ENCODE measurements around the gene CALD1. TPM values are rescaled to one million over a fixed set of nuclear protein-coding genes. Genes with fewer than 3 reads are reported as not detected.

CALD1 gene
- total RNA-seq, 1 experiment from 2014 or later, result 99.8 TPM

- H3K4me3 ChIP-seq (ENCODE audit: insufficient read depth, low read depth, low read length), result no peak overlapping the region
- no peaks in the 10 kb centered on the region for H3K27me3 ChIP-seq (ENCODE audit: control insufficient read depth, insufficient read depth, low read length)
- DNase-seq, result no peak
- no peaks in the 10 kb centered on the region; the same call in 1 of the 2 replicates for H3K36me3 ChIP-seq (replicated peaks; ENCODE audit: control insufficient read depth, insufficient read depth, low read length)
These were observed 111.1 kb downstream of the CALD1 start for GRCh38 chr7:134890246-134891240.

- H3K36me3 ChIP-seq (replicated peaks; ENCODE audit: control insufficient read depth, insufficient read depth, low read length), result no peaks in the 10 kb centered on the region; the same call in 1 of the 2 replicates
- peak overlapping the region; percentile 42 for H3K4me3 ChIP-seq (ENCODE audit: insufficient read depth, low read depth, low read length)
These were observed 111.8 kb downstream of the CALD1 start for GRCh38 chr7:134891262-134891695.

GRCh38 chr7:134891696-134892678, 112.6 kb downstream of the CALD1 start:
- Histone ChIP-seq H3K27me3 (ENCODE audit: control insufficient read depth, insufficient read depth, low read length) (no peaks in the 10 kb centered on the region), H3K36me3 (replicated peaks; ENCODE audit: control insufficient read depth, insufficient read depth, low read length) (no peaks in the 10 kb centered on the region; the same call in 1 of the 2 replicates), H3K4me3 (ENCODE audit: insufficient read depth, low read depth, low read length) (peak overlapping the region; percentile 42)
- peak; percentile 32 for DNase-seq

More at GRCh38 chr7:134891262-134891695, 111.8 kb downstream of the CALD1 start:
- H3K27me3 ChIP-seq (ENCODE audit: control insufficient read depth, insufficient read depth, low read length), result no peaks in the 10 kb centered on the region
- peak; percentile 75 for DNase-seq

- Histone ChIP-seq H3K4me3 (ENCODE audit: insufficient read depth, low read depth, low read length) (no peak overlapping the region), H3K27me3 (ENCODE audit: control insufficient read depth, insufficient read depth, low read length) (no peaks in the 10 kb centered on the region), H3K36me3 (replicated peaks; ENCODE audit: control insufficient read depth, insufficient read depth, low read length) (no peaks in the 10 kb centered on the region; the same call in 1 of the 2 replicates)
- no peak for DNase-seq
These were observed 113.5 kb downstream of the CALD1 start for GRCh38 chr7:134892963-134893362.

GRCh38 chr7:134893920-134894319, 114.5 kb downstream of the CALD1 start:
- Histone ChIP-seq H3K36me3 (replicated peaks; ENCODE audit: control insufficient read depth, insufficient read depth, low read length) (no peaks in the 10 kb centered on the region; the same call in 1 of the 2 replicates), H3K4me3 (ENCODE audit: insufficient read depth, low read depth, low read length) (no peak overlapping the region), H3K27me3 (ENCODE audit: control insufficient read depth, insufficient read depth, low read length) (no peaks in the 10 kb centered on the region)
- DNase-seq, result no peak

- Histone ChIP-seq H3K27me3 (ENCODE audit: control insufficient read depth, insufficient read depth, low read length) (no peaks in the 10 kb centered on the region), H3K4me3 (ENCODE audit: insufficient read depth, low read depth, low read length) (no peak overlapping the region), H3K36me3 (replicated peaks; ENCODE audit: control insufficient read depth, insufficient read depth, low read length) (no peaks in the 10 kb centered on the region; the same call in 1 of the 2 replicates)
- no peak for DNase-seq
These were observed 115.5 kb downstream of the CALD1 start for GRCh38 chr7:134894928-134895327.

GRCh38 chr7:134896073-134896472, 116.6 kb downstream of the CALD1 start:
- no peaks in the 10 kb centered on the region for H3K27me3 ChIP-seq (ENCODE audit: control insufficient read depth, insufficient read depth, low read length)
- no peak for DNase-seq
- no peak overlapping the region for H3K4me3 ChIP-seq (ENCODE audit: insufficient read depth, low read depth, low read length)
- H3K36me3 ChIP-seq (replicated peaks; ENCODE audit: control insufficient read depth, insufficient read depth, low read length), result no peaks in the 10 kb centered on the region; the same call in 1 of the 2 replicates

- DNase-seq, result no peak
These were observed 118.5 kb downstream of the CALD1 start for GRCh38 chr7:134897936-134898335.

GRCh38 chr7:134899729-134900128, 120.3 kb downstream of the CALD1 start:
- Histone ChIP-seq H3K36me3 (replicated peaks; ENCODE audit: control insufficient read depth, insufficient read depth, low read length) (no peaks in the 10 kb centered on the region), H3K27me3 (ENCODE audit: control insufficient read depth, insufficient read depth, low read length) (no peaks in the 10 kb centered on the region), H3K4me3 (ENCODE audit: insufficient read depth, low read depth, low read length) (no peak overlapping the region)
- no peak for DNase-seq

More at GRCh38 chr7:134897936-134898335, 118.5 kb downstream of the CALD1 start:
- no peak overlapping the region for H3K4me3 ChIP-seq (ENCODE audit: insufficient read depth, low read depth, low read length)
- H3K27me3 ChIP-seq (ENCODE audit: control insufficient read depth, insufficient read depth, low read length), result no peaks in the 10 kb centered on the region
- H3K36me3 ChIP-seq (replicated peaks; ENCODE audit: control insufficient read depth, insufficient read depth, low read length), result no peaks in the 10 kb centered on the region; the same call in 1 of the 2 replicates

- H3K27me3 ChIP-seq (ENCODE audit: control insufficient read depth, insufficient read depth, low read length), result no peaks in the 10 kb centered on the region
- no peaks in the 10 kb centered on the region for H3K36me3 ChIP-seq (replicated peaks; ENCODE audit: control insufficient read depth, insufficient read depth, low read length)
- H3K4me3 ChIP-seq (ENCODE audit: insufficient read depth, low read depth, low read length), result no peak overlapping the region
- DNase-seq, result no peak
These were observed 120.9 kb downstream of the CALD1 start for GRCh38 chr7:134900166-134900982.

- H3K27me3 ChIP-seq (ENCODE audit: control insufficient read depth, insufficient read depth, low read length), result no peaks in the 10 kb centered on the region
- no peak overlapping the region for H3K4me3 ChIP-seq (ENCODE audit: insufficient read depth, low read depth, low read length)
- DNase-seq, result no peak
- H3K36me3 ChIP-seq (replicated peaks; ENCODE audit: control insufficient read depth, insufficient read depth, low read length), result no peaks in the 10 kb centered on the region
These were observed 122.1 kb downstream of the CALD1 start for GRCh38 chr7:134901389-134902020.

- no peaks in the 10 kb centered on the region for H3K27me3 ChIP-seq (ENCODE audit: control insufficient read depth, insufficient read depth, low read length)
- DNase-seq, result no peak
- H3K4me3 ChIP-seq (ENCODE audit: insufficient read depth, low read depth, low read length), result no peak overlapping the region
- no peaks in the 10 kb centered on the region for H3K36me3 ChIP-seq (replicated peaks; ENCODE audit: control insufficient read depth, insufficient read depth, low read length)
These were observed 122.6 kb downstream of the CALD1 start for GRCh38 chr7:134902058-134902457.

- DNase-seq, result no peak
- no peaks in the 10 kb centered on the region for H3K27me3 ChIP-seq (ENCODE audit: control insufficient read depth, insufficient read depth, low read length)
- no peaks in the 10 kb centered on the region for H3K36me3 ChIP-seq (replicated peaks; ENCODE audit: control insufficient read depth, insufficient read depth, low read length)
- no peak overlapping the region for H3K4me3 ChIP-seq (ENCODE audit: insufficient read depth, low read depth, low read length)
These were observed 123.8 kb downstream of the CALD1 start for GRCh38 chr7:134903073-134903790.

Data from H7 (cell line).